ENCODE data around the gene ACAA2. TPM values are rescaled to one million over a fixed set of nuclear protein-coding genes. Genes with fewer than 3 reads are reported as not detected.

The ACAA2 gene
- total RNA-seq, 1 experiment from 2014 or later: 136 TPM

GRCh38 chr18:49742316-49743116, 70.8 kb downstream of the ACAA2 start (continued):
- TF ChIP-seq E2F5 (CRISPR knock-in tag; IDR thresholded peaks at IDR 0.05) (no peak), ZNF121 (CRISPR knock-in tag; IDR thresholded peaks at IDR 0.05) (no peak), FOXP1 (CRISPR knock-in tag; IDR thresholded peaks at IDR 0.05; ENCODE audit: borderline replicate concordance) (no peak), AFF4 (CRISPR knock-in tag; IDR thresholded peaks at IDR 0.05; ENCODE audit: borderline replicate concordance) (no peak), E2F1 (CRISPR knock-in tag; IDR thresholded peaks at IDR 0.05) (no peak)

GRCh38 chr18:49739275-49739674, 74.1 kb downstream of the ACAA2 start:
- H3K27me3 Mint-ChIP-seq (ENCODE audit: low read depth): no peaks in the 10 kb centered on the region
- no peaks in the 10 kb centered on the region for H3K36me3 Mint-ChIP-seq
- H3K4me3 Mint-ChIP-seq: no peak overlapping the region
- ATAC-seq: no peak
- ChIA-PET POLR2A (no interaction called here), CTCF (interaction anchor here (1.0 to 1.4 kb wide), 3 partner anchors 10 to 228 kb away, joined by 3 read pairs; no protein-coding TSS in a partner anchor)
- no peaks in the 10 kb centered on the region for H3K4me1 Mint-ChIP-seq
- DNase-seq (ENCODE audit: low spot score): no peak
- H3K27ac Mint-ChIP-seq: no peak overlapping the region
- peaks cover 4% of the 10 kb centered on the region for H3K9me3 Mint-ChIP-seq
- TF ChIP-seq FOXP1 (CRISPR knock-in tag; IDR thresholded peaks at IDR 0.05; ENCODE audit: borderline replicate concordance): no peak
- no peak for TF ChIP-seq ETV6 (CRISPR knock-in tag; IDR thresholded peaks at IDR 0.05)
- TF ChIP-seq CTCF (IDR thresholded peaks at IDR 0.05): no peak
- TF ChIP-seq KAT7 (CRISPR knock-in tag; IDR thresholded peaks at IDR 0.05; ENCODE audit: borderline replicate concordance): no peak
- no peak for TF ChIP-seq ARID4B (CRISPR knock-in tag; IDR thresholded peaks at IDR 0.05; ENCODE audit: borderline replicate concordance)
- TF ChIP-seq TCF7 (CRISPR knock-in tag; IDR thresholded peaks at IDR 0.05; ENCODE audit: low read depth): no peak
- no peak for TF ChIP-seq CDX4 (CRISPR knock-in tag; IDR thresholded peaks at IDR 0.05; ENCODE audit: borderline replicate concordance)
- no peak for TF ChIP-seq FOXP4 (CRISPR knock-in tag; IDR thresholded peaks at IDR 0.05)
- TF ChIP-seq ATF1 (CRISPR knock-in tag; IDR thresholded peaks at IDR 0.05): no peak
- TF ChIP-seq NFATC4 (CRISPR knock-in tag; IDR thresholded peaks at IDR 0.05): no peak
- no peak for TF ChIP-seq ZBTB21 (CRISPR knock-in tag; IDR thresholded peaks at IDR 0.05; ENCODE audit: borderline replicate concordance)
- TF ChIP-seq MXD4 (CRISPR knock-in tag; IDR thresholded peaks at IDR 0.05; ENCODE audit: borderline replicate concordance): no peak
- no peak for TF ChIP-seq NFYB (CRISPR knock-in tag; conservative IDR thresholded peaks at IDR 0.05; ENCODE audit: low read depth)
- TF ChIP-seq ZNF671 (CRISPR knock-in tag; IDR thresholded peaks at IDR 0.05): no peak
- no peak for TF ChIP-seq TEAD4 (CRISPR knock-in tag; IDR thresholded peaks at IDR 0.05)
- no peak for TF ChIP-seq CREM (CRISPR knock-in tag; IDR thresholded peaks at IDR 0.05)
- TF ChIP-seq SP1 (CRISPR knock-in tag; conservative IDR thresholded peaks at IDR 0.05): no peak

Measured in WTC11 (cell line).